A549 (cell line): Measurements from ENCODE around the gene SEMA5A.

ENCODE experiments used
- CHD2 ChIP-seq: fragments of 150-350 bp; IDR thresholded peaks from 2 replicates; pipeline ENCODE4 v1.6.1; 2014; ENCODE audit warnings: low read length; ENCODE audit not compliant: partially characterized antibody
- CHD4 ChIP-seq: fragments of 200-600 bp; sonication (generic); IDR thresholded peaks from 2 replicates; pipeline ENCODE4 v1.6.1; 2016; ENCODE audit warnings: antibody characterized with exemption, mild to moderate bottlenecking, borderline replicate concordance
- ESRRA ChIP-seq: fragments of 150-350 bp; IDR thresholded peaks from 2 replicates; pipeline ENCODE4 v1.6.1; 2014; ENCODE audit warnings: mild to moderate bottlenecking, low read length, borderline replicate concordance
- JUN ChIP-seq, 2 experiments: fragments of >200 bp; sonication (Bioruptor Twin); formaldehyde crosslinking; IDR thresholded peaks; 2 replicates in 1 of 2; 3 replicates in 1 of 2; pipeline ENCODE4 v1.6.1; 2016 to 2017
- KDM1A ChIP-seq: fragments of 200-600 bp; sonication (generic); IDR thresholded peaks from 2 replicates; pipeline ENCODE4 v1.6.1; 2016; ENCODE audit warnings: low read depth, mild to moderate bottlenecking
- POLR2A ChIP-seq: IDR thresholded peaks from 2 replicates; pipeline ENCODE4 v1.6.1; 2012; ENCODE audit warnings: mild to moderate bottlenecking, low read length
- RAD21 ChIP-seq, 2 experiments: fragments of >200 bp in 1 of 2; sonication (Bioruptor Twin) in 1 of 2; formaldehyde crosslinking in 1 of 2; IDR thresholded peaks in 1 of 2; conservative IDR thresholded peaks in 1 of 2; 2 replicates in 1 of 2; 3 replicates in 1 of 2; pipeline ENCODE4 v1.6.1; 2012 to 2018; ENCODE audit warnings: inconsistent platforms in 1 of 2
- SMC3 ChIP-seq: fragments of >200 bp; sonication (Bioruptor Twin); formaldehyde crosslinking; IDR thresholded peaks from 3 replicates; pipeline ENCODE4 v1.6.1; 2018; ENCODE audit warnings: inconsistent platforms
- ZNF302 ChIP-seq: fragments of 250-450 bp; sonication (Bioruptor Pico); IDR thresholded peaks from 2 replicates; pipeline ENCODE4 v1.9.0; 2021; ENCODE audit warnings: inconsistent platforms, mild to moderate bottlenecking, moderate library complexity
- TF ChIP-seq, protein P1 (sequence below): fragments of 200-600 bp; sonication (generic); IDR thresholded peaks from 2 replicates; pipeline ENCODE4 v1.6.1; 2016; ENCODE audit warnings: antibody characterized with exemption, mild to moderate bottlenecking, moderate library complexity
- TF ChIP-seq, protein P2 (sequence below): fragments of >200 bp; sonication (Bioruptor Twin); formaldehyde crosslinking; IDR thresholded peaks from 3 replicates; pipeline ENCODE4 v1.5.1; 2016

DNA sequence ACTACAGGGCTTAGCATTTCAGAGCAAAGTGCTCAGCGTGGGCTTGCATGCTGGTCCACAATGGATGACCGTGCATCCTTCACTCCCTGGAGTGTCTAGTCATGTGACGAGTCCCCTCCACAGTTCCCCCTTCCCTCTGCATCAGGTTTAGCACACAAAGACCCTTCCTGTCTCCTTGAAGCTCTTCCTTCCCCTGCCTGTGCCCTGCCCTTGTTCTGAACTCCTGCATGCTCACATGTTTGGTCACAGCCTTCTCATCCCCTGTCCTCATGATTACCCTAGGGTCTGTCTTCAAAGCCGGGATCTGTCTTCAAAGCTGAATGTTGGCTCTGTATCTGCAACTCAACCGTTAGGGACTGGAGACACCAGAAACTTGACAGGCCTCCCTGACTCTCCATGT is 388.9 kb downstream of the SEMA5A start:
- TF ChIP-seq JUN (IDR thresholded peaks at IDR 0.05) (no peak), ZNF302 (no peak), CHD2 (no peak), ESRRA (no peak), POLR2A (no peak), RAD21 (conservative IDR thresholded peaks at IDR 0.05 in 1 of 2, IDR thresholded peaks at IDR 0.05 in 1 of 2) (no peak), SMC3 (no peak), KDM1A (no peak), CHD4 (no peak)
- TF ChIP-seq, protein P1, sequence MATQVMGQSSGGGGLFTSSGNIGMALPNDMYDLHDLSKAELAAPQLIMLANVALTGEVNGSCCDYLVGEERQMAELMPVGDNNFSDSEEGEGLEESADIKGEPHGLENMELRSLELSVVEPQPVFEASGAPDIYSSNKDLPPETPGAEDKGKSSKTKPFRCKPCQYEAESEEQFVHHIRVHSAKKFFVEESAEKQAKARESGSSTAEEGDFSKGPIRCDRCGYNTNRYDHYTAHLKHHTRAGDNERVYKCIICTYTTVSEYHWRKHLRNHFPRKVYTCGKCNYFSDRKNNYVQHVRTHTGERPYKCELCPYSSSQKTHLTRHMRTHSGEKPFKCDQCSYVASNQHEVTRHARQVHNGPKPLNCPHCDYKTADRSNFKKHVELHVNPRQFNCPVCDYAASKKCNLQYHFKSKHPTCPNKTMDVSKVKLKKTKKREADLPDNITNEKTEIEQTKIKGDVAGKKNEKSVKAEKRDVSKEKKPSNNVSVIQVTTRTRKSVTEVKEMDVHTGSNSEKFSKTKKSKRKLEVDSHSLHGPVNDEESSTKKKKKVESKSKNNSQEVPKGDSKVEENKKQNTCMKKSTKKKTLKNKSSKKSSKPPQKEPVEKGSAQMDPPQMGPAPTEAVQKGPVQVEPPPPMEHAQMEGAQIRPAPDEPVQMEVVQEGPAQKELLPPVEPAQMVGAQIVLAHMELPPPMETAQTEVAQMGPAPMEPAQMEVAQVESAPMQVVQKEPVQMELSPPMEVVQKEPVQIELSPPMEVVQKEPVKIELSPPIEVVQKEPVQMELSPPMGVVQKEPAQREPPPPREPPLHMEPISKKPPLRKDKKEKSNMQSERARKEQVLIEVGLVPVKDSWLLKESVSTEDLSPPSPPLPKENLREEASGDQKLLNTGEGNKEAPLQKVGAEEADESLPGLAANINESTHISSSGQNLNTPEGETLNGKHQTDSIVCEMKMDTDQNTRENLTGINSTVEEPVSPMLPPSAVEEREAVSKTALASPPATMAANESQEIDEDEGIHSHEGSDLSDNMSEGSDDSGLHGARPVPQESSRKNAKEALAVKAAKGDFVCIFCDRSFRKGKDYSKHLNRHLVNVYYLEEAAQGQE = no peak
- TF ChIP-seq, protein P2, sequence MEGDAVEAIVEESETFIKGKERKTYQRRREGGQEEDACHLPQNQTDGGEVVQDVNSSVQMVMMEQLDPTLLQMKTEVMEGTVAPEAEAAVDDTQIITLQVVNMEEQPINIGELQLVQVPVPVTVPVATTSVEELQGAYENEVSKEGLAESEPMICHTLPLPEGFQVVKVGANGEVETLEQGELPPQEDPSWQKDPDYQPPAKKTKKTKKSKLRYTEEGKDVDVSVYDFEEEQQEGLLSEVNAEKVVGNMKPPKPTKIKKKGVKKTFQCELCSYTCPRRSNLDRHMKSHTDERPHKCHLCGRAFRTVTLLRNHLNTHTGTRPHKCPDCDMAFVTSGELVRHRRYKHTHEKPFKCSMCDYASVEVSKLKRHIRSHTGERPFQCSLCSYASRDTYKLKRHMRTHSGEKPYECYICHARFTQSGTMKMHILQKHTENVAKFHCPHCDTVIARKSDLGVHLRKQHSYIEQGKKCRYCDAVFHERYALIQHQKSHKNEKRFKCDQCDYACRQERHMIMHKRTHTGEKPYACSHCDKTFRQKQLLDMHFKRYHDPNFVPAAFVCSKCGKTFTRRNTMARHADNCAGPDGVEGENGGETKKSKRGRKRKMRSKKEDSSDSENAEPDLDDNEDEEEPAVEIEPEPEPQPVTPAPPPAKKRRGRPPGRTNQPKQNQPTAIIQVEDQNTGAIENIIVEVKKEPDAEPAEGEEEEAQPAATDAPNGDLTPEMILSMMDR = no peak
